GM23338 (cell line): Measurements from ENCODE around the gene AOAH. TPM values are rescaled to one million over a fixed set of nuclear protein-coding genes. Genes with fewer than 3 reads are reported as not detected.

ENCODE experiments used
- ATAC-seq: fragments of 200-7000 bp; cut with Tn5 transposase; 3 replicates; pipeline ENCODE4 v1.9.1; 2020
- DNase-seq: peaks from one replicate; pipeline ENCODE4 v3.0.0-alpha.2; 2015; ENCODE audit warnings: low spot score
- H2AFZ ChIP-seq: fragments of 200-600 bp; sonication (generic); 2 replicates; pipeline ENCODE4 v1.8.0; 2016; ENCODE audit warnings: antibody characterized with exemption, mild to moderate bottlenecking, moderate library complexity
- H3F3A ChIP-seq: fragments of 200-600 bp; sonication (generic); replicated peaks from 2 replicates; pipeline ENCODE4 v1.8.0; 2017; ENCODE audit warnings: antibody characterized with exemption, mixed run types, low read depth
- H3K27ac ChIP-seq: fragments of 200-600 bp; sonication (generic); 2 replicates; pipeline ENCODE4 v1.6.1; 2016; ENCODE audit warnings: low read depth
- H3K27me3 ChIP-seq: fragments of 200-600 bp; sonication (generic); 2 replicates; pipeline ENCODE4 v1.8.0; 2016; ENCODE audit warnings: mild to moderate bottlenecking, mixed run types, moderate library complexity; ENCODE audit not compliant: insufficient read depth
- H3K36me3 ChIP-seq: fragments of 200-600 bp; sonication (generic); 2 replicates; pipeline ENCODE4 v1.8.0; 2016; ENCODE audit warnings: mild to moderate bottlenecking; ENCODE audit not compliant: insufficient read depth
- H3K4me1 ChIP-seq: fragments of 200-600 bp; sonication (generic); 2 replicates; pipeline ENCODE4 v1.8.0; 2016; ENCODE audit warnings: mild to moderate bottlenecking, moderate library complexity; ENCODE audit not compliant: insufficient read depth
- H3K4me2 ChIP-seq: fragments of 200-600 bp; sonication (generic); 2 replicates; pipeline ENCODE4 v1.7.1; 2017; ENCODE audit warnings: mixed run types
- H3K4me3 ChIP-seq: fragments of 200-600 bp; sonication (generic); 2 replicates; pipeline ENCODE4 v1.6.1; 2016; ENCODE audit warnings: mixed run types
- H3K79me2 ChIP-seq: fragments of 200-600 bp; sonication (generic); replicated peaks from 2 replicates; pipeline ENCODE4 v1.8.0; 2017; ENCODE audit warnings: mild to moderate bottlenecking; ENCODE audit not compliant: insufficient read depth
- H3K9me2 ChIP-seq: fragments of 200-600 bp; sonication (generic); 2 replicates; pipeline ENCODE4 v1.8.0; 2017; ENCODE audit not compliant: insufficient read depth
- H4K20me1 ChIP-seq: fragments of 200-600 bp; sonication (generic); replicated peaks from 2 replicates; pipeline ENCODE4 v1.8.0; 2017; ENCODE audit warnings: mild to moderate bottlenecking; ENCODE audit not compliant: insufficient read depth
- H3K27ac Mint-ChIP-seq: 2 replicates; pipeline ENCODE4 v1.8.0; 2020; ENCODE audit warnings: inconsistent platforms, mild to moderate bottlenecking, moderate library complexity, mixed read lengths
- H3K27me3 Mint-ChIP-seq: 3 replicates; pipeline ENCODE4 v1.8.0; 2022; ENCODE audit warnings: low read depth, mild to moderate bottlenecking, moderate library complexity, mixed read lengths, inconsistent platforms; ENCODE audit not compliant: insufficient read depth, poor library complexity
- H3K36me3 Mint-ChIP-seq: 3 replicates; pipeline ENCODE4 v1.8.0; 2021; ENCODE audit warnings: low read depth, mild to moderate bottlenecking, inconsistent platforms, moderate library complexity, mixed read lengths
- H3K4me1 Mint-ChIP-seq: 3 replicates; pipeline ENCODE4 v1.8.0; 2020; ENCODE audit warnings: mild to moderate bottlenecking, inconsistent platforms, mixed read lengths
- H3K4me3 Mint-ChIP-seq: 3 replicates; pipeline ENCODE4 v1.8.0; 2021; ENCODE audit warnings: moderate library complexity, mild to moderate bottlenecking, inconsistent platforms, mixed read lengths
- H3K9me3 Mint-ChIP-seq: 3 replicates; pipeline ENCODE4 v1.8.0; 2020; ENCODE audit warnings: moderate library complexity, mild to moderate bottlenecking, inconsistent platforms, mixed read lengths
- CREB1 ChIP-seq: fragments of 250-450 bp; sonication (Bioruptor Pico); IDR thresholded peaks from 2 replicates; pipeline ENCODE4 v1.5.0; 2020; ENCODE audit warnings: low read depth, mild to moderate bottlenecking, moderate library complexity
- CTCF ChIP-seq, 2 experiments: fragments of 200-600 bp in 1 of 2; sonication (generic) in 1 of 2; conservative IDR thresholded peaks; 2 replicates each; pipeline versions ENCODE4 v1.5.1 to v1.6.1; 2016 to 2017; ENCODE audit warnings: antibody characterized with exemption in 2 of 2, low read depth in 2 of 2, mild to moderate bottlenecking in 2 of 2, moderate library complexity in 1 of 2
- ETS1 ChIP-seq: IDR thresholded peaks from 2 replicates; pipeline ENCODE4 v1.6.1; 2016; ENCODE audit warnings: antibody characterized with exemption
- JUNB ChIP-seq: IDR thresholded peaks from one replicate; pipeline ENCODE4 v1.6.1; 2016; ENCODE audit warnings: antibody characterized with exemption; ENCODE audit not compliant: unreplicated experiment
- NANOG ChIP-seq: IDR thresholded peaks from 2 replicates; pipeline ENCODE4 v1.6.1; 2016; ENCODE audit warnings: antibody characterized with exemption, borderline replicate concordance
- POLR2AphosphoS5 ChIP-seq: IDR thresholded peaks from 2 replicates; pipeline ENCODE4 v1.6.1; 2016; ENCODE audit warnings: antibody characterized with exemption, low read depth
- REST ChIP-seq: IDR thresholded peaks from one replicate; pipeline ENCODE4 v1.6.1; 2018; ENCODE audit warnings: antibody characterized with exemption; ENCODE audit not compliant: unreplicated experiment
- ZNF462 ChIP-seq: fragments of 250-450 bp; sonication (Bioruptor Pico); IDR thresholded peaks from 2 replicates; pipeline ENCODE4 v1.5.0; 2020; ENCODE audit warnings: mild to moderate bottlenecking, moderate library complexity
- polyA plus RNA-seq: library from polyadenylated mRNA; unstranded; fragments of >200 nt; fragmentation: Nextera tagmentation; extraction: Ambion mirVana; gene quantifications from 2 replicates; pipeline ENCODE4 v1.2.1, GENCODE V29; 2016
- total RNA-seq: library from RNA; depleted of rRNA; stranded (reverse); fragments of >200 nt; shearing (Covaris generic); gene quantifications from 2 replicates; pipeline ENCODE4 v1.2.3, GENCODE V29; 2014

The AOAH gene
- total and polyA plus RNA-seq, 2 experiments from 2014 or later, result not detected

GRCh38 chr7:36611703-36612102 is 112.6 kb downstream of the AOAH start:
- H3K4me1 ChIP-seq, result peaks cover 13% of the 10 kb centered on the region
- no peaks in the 10 kb centered on the region for H3K79me2 ChIP-seq
- DNase-seq, result no peak
- Mint-ChIP-seq H3K36me3 (no peaks in the 10 kb centered on the region), H3K9me3 (no peaks in the 10 kb centered on the region), H3K27me3 (peaks cover 7% of the 10 kb centered on the region), H3K27ac (no peak overlapping the region), H3K4me1 (peaks cover 28% of the 10 kb centered on the region), H3K4me3 (no peak overlapping the region)
- H3K27ac ChIP-seq, result no peak overlapping the region
- H3F3A ChIP-seq, result no peaks in the 10 kb centered on the region
- peak overlapping the region; percentile 90 for H2AFZ ChIP-seq
- H4K20me1 ChIP-seq, result no peaks in the 10 kb centered on the region
- H3K4me2 ChIP-seq, result no peak overlapping the region
- no peaks in the 10 kb centered on the region for H3K27me3 ChIP-seq
- H3K9me2 ChIP-seq, result no peaks in the 10 kb centered on the region
- no peak for ATAC-seq
- no peak overlapping the region for H3K4me3 ChIP-seq
- no peaks in the 10 kb centered on the region for H3K36me3 ChIP-seq
- TF ChIP-seq CREB1, result no peak
- no peak for TF ChIP-seq CTCF (conservative IDR thresholded peaks at IDR 0.05; ENCODE audit: low read depth in 2 of 2)
- no peak for TF ChIP-seq ETS1
- TF ChIP-seq NANOG, result no peak
- no peak for TF ChIP-seq REST
- no peak for TF ChIP-seq JUNB
- no peak for TF ChIP-seq POLR2AphosphoS5
- TF ChIP-seq ZNF462, result no peak
